ENCODE measurements around the gene HAS3.

DNA sequence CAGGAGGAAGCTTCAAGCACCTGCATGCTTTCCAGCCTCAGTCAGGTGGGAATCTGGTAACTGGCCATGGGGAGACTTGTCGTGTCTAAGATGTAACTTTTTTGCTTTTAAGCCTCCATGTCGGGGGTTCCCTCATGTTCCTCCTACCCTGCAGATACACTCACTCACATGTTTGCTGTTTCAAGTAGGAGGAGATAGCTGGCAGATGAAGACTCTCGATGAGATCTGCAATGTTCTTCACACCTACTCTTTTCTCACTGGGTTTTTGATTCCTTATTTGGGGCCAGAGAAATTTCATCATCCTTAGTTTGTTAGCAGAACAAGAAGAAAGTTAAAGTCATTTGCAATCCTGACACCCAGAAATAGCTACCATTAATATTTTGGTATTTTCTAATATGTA is 51.7 kb downstream of the HAS3 start:
- TF ChIP-seq, protein P1, sequence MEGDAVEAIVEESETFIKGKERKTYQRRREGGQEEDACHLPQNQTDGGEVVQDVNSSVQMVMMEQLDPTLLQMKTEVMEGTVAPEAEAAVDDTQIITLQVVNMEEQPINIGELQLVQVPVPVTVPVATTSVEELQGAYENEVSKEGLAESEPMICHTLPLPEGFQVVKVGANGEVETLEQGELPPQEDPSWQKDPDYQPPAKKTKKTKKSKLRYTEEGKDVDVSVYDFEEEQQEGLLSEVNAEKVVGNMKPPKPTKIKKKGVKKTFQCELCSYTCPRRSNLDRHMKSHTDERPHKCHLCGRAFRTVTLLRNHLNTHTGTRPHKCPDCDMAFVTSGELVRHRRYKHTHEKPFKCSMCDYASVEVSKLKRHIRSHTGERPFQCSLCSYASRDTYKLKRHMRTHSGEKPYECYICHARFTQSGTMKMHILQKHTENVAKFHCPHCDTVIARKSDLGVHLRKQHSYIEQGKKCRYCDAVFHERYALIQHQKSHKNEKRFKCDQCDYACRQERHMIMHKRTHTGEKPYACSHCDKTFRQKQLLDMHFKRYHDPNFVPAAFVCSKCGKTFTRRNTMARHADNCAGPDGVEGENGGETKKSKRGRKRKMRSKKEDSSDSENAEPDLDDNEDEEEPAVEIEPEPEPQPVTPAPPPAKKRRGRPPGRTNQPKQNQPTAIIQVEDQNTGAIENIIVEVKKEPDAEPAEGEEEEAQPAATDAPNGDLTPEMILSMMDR (IDR thresholded peaks at IDR 0.05; ENCODE audit: low read depth, low read length) = no peak
- no peak for TF ChIP-seq MYC (IDR thresholded peaks at IDR 0.05; ENCODE audit: low read depth, low read length)
- no peak for TF ChIP-seq POLR2A (IDR thresholded peaks at IDR 0.05; ENCODE audit: extremely low read depth, insufficient read length)
- TF ChIP-seq, protein P2, sequence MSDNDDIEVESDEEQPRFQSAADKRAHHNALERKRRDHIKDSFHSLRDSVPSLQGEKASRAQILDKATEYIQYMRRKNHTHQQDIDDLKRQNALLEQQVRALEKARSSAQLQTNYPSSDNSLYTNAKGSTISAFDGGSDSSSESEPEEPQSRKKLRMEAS (IDR thresholded peaks at IDR 0.05; ENCODE audit: low read depth, low read length) = no peak
